HG02970 (cell line): ENCODE data around the gene UPF2.
A peak's percentile ranks its signal among the peaks of the same experiment; 100 is the strongest.
"Not testable (repeated sequence)": the region's sequence is repeated elsewhere in the genome, so short reads cannot be mapped to it uniquely, and the experiment has no call there.

Experiments used
- ATAC-seq: cut with Tn5 transposase; IDR thresholded peaks from one replicate; pipeline ENCODE4 v1.9.1; 2021; ENCODE audit warnings: mild to moderate bottlenecking, moderate library complexity, moderate number of reproducible peaks; ENCODE audit not compliant: unreplicated experiment, low FRiP score

The UPF2 gene

GRCh38 chr10:12042797-12043651, at the start of gene UPF2:
UPF2 (minus strand) TSS chr10:12042809; CDS start chr10:12035423, 7,386 bp downstream.
- peak; percentile 68 for ATAC-seq

GRCh38 chr10:12091421-12091820, 48.8 kb upstream of the UPF2 start:
- no peak for ATAC-seq

- ATAC-seq, result no peak
Observed at GRCh38 chr10:12088919-12089318, 46.3 kb upstream of the UPF2 start.

- ATAC-seq, result no peak
Observed at GRCh38 chr10:12081879-12082557, 39.4 kb upstream of the UPF2 start.

GRCh38 chr10:12081470-12081869, 38.9 kb upstream of the UPF2 start:
- ATAC-seq, result no peak

- ATAC-seq, result no peak
Observed at GRCh38 chr10:12077580-12078180, 35.1 kb upstream of the UPF2 start.

- ATAC-seq, result no peak
Observed at GRCh38 chr10:12073526-12073925, 30.9 kb upstream of the UPF2 start.

GRCh38 chr10:12071441-12071840, 28.8 kb upstream of the UPF2 start:
- ATAC-seq, result not testable (repeated sequence)

- ATAC-seq, result peak; percentile 97
Observed at GRCh38 chr10:12068449-12069269, 26.1 kb upstream of the UPF2 start, which contains the start of gene DHTKD1. DHTKD1 (plus strand) TSS chr10:12068954; CDS start chr10:12069034, 80 bp downstream.

GRCh38 chr10:12067336-12067735, 24.7 kb upstream of the UPF2 start:
- no peak for ATAC-seq

- ATAC-seq, result no peak
Observed at GRCh38 chr10:12063483-12063818, 20.8 kb upstream of the UPF2 start.

- no peak for ATAC-seq
Observed at GRCh38 chr10:12062754-12063482, 20.3 kb upstream of the UPF2 start.

GRCh38 chr10:12061124-12061523, 18.5 kb upstream of the UPF2 start:
- no peak for ATAC-seq

GRCh38 chr10:12056748-12057147, 14.1 kb upstream of the UPF2 start:
- no peak for ATAC-seq

- no peak for ATAC-seq
Observed at GRCh38 chr10:12055732-12056131, 13.1 kb upstream of the UPF2 start.

GRCh38 chr10:12051241-12051640, 8.6 kb upstream of the UPF2 start:
- ATAC-seq, result no peak

- ATAC-seq, result no peak
Observed at GRCh38 chr10:12050528-12050927, 7.9 kb upstream of the UPF2 start.

- no peak for ATAC-seq
Observed at GRCh38 chr10:12048547-12048946, 5.9 kb upstream of the UPF2 start.

GRCh38 chr10:12045596-12045995, 3.0 kb upstream of the UPF2 start:
- no peak for ATAC-seq

GRCh38 chr10:12042409-12042796, 206 bp downstream of the UPF2 start:
- peak; percentile 3 for ATAC-seq
